Endothelial cell of umbilical vein (primary cell): Measurements from ENCODE around the gene SLC34A1. TPM values are rescaled to one million over a fixed set of nuclear protein-coding genes. Genes with fewer than 3 reads are reported as not detected.

Source experiments
- BruUV-seq: library from RNA; stranded (reverse); fragments of 400-500 nt; replicated peaks from 2 replicates; lab custom pipeline; 2021; lab: Mats Ljungman, UMichigan
- CTCF ChIA-PET: fragments of 300-600, 350-600 bp; sonication (Branson Sonifier 250); formaldehyde crosslinking; loops from one replicate; lab custom pipeline; 2021; ENCODE audit warnings: antibody characterized with exemption, inconsistent platforms; lab: Charles Lee
- POLR2A ChIA-PET: fragments of 300-600, 350-600 bp; sonication (Branson Sonifier 250); formaldehyde crosslinking; loops from one replicate; lab custom pipeline; 2021; ENCODE audit warnings: antibody characterized with exemption, inconsistent platforms; lab: Charles Lee
- DNase-seq: peaks from one replicate; pipeline ENCODE4 v3.0.0-alpha.2; 2011; ENCODE audit warnings: low read depth, low spot score
- FAIRE-seq: peaks from 2 replicates; lab custom pipeline; 2011; peaks lifted over from hg19 to GRCh38; lab: Jason Lieb, UNC
- H2AFZ ChIP-seq: 2 replicates; pipeline ENCODE4 v1.6.0; 2012; ENCODE audit warnings: low read depth, low read length, control low read depth, inconsistent platforms
- H3K27ac ChIP-seq: 2 replicates; pipeline ENCODE4 v1.5.1; 2011; ENCODE audit warnings: low read depth, mild to moderate bottlenecking, control low read depth, low read length, moderate library complexity; ENCODE audit not compliant: insufficient read depth
- H3K27me3 ChIP-seq, 2 experiments: 2 replicates each; pipeline versions ENCODE4 v1.6.0 to v1.6.1; 2011; ENCODE audit warnings: low read length in 2 of 2, mixed read lengths in 1 of 2; ENCODE audit not compliant: control insufficient read depth in 2 of 2, insufficient read depth in 2 of 2
- H3K36me3 ChIP-seq, 2 experiments: 2 replicates in 1 of 2; 3 replicates in 1 of 2; pipeline ENCODE4 v1.5.1; 2011; ENCODE audit warnings: low read length in 2 of 2, mild to moderate bottlenecking in 1 of 2, moderate library complexity in 1 of 2; ENCODE audit not compliant: control insufficient read depth in 2 of 2, insufficient read depth in 2 of 2; ENCODE audit errors: extremely low read depth in 1 of 2
- H3K4me1 ChIP-seq: 3 replicates; pipeline ENCODE4 v1.5.1; 2011; ENCODE audit warnings: mild to moderate bottlenecking, low read length; ENCODE audit not compliant: control insufficient read depth, insufficient read depth; ENCODE audit errors: extremely low read depth
- H3K4me2 ChIP-seq: 2 replicates; pipeline ENCODE4 v1.6.1; 2011; ENCODE audit warnings: low read length, control low read depth, mixed read lengths; ENCODE audit not compliant: insufficient read depth
- H3K4me3 ChIP-seq, 3 experiments: fragments of 200-600 bp in 1 of 3; sonication (generic), shearing (Covaris generic) in 1 of 3; replicated peaks in 1 of 3; 2 replicates each; pipeline ENCODE4 v1.5.1; 2011 to 2016; ENCODE audit warnings: control low read depth in 3 of 3, low read length in 3 of 3, mild to moderate bottlenecking in 2 of 3, inconsistent platforms in 1 of 3, low read depth in 1 of 3, moderate library complexity in 1 of 3; ENCODE audit not compliant: insufficient read depth in 1 of 3
- H3K79me2 ChIP-seq: 2 replicates; pipeline ENCODE4 v1.6.0; 2012; ENCODE audit warnings: low read length, inconsistent platforms; ENCODE audit not compliant: control insufficient read depth, insufficient read depth
- H3K9ac ChIP-seq: replicated peaks from 2 replicates; pipeline ENCODE3; 2011; ENCODE audit warnings: low read length, control low read depth; ENCODE audit not compliant: insufficient read depth; ENCODE audit errors: extremely low read depth
- H3K9me1 ChIP-seq: replicated peaks from 3 replicates; pipeline ENCODE4 v1.6.0; 2011; ENCODE audit warnings: mild to moderate bottlenecking, low read length; ENCODE audit not compliant: control insufficient read depth, insufficient read depth; ENCODE audit errors: extremely low read depth
- H3K9me3 ChIP-seq: replicated peaks from 2 replicates; pipeline ENCODE4 v1.5.1; 2012; ENCODE audit warnings: low read length, inconsistent platforms; ENCODE audit not compliant: control insufficient read depth, insufficient read depth
- H4K20me1 ChIP-seq: replicated peaks from 2 replicates; pipeline ENCODE3; 2011; ENCODE audit warnings: mild to moderate bottlenecking, low read length; ENCODE audit not compliant: control insufficient read depth, insufficient read depth; ENCODE audit errors: extremely low read depth
- EZH2 ChIP-seq: IDR thresholded peaks from 2 replicates; pipeline ENCODE4 v1.6.1; 2012; ENCODE audit warnings: borderline replicate concordance, low read depth, mild to moderate bottlenecking, moderate library complexity, low read length, inconsistent platforms; ENCODE audit not compliant: severe bottlenecking
- FOS ChIP-seq: IDR thresholded peaks from 2 replicates; pipeline ENCODE4 v1.6.1; 2011; ENCODE audit warnings: mild to moderate bottlenecking, low read length, moderate library complexity, borderline replicate concordance; ENCODE audit not compliant: insufficient read depth
- GATA2 ChIP-seq: IDR thresholded peaks from 2 replicates; pipeline ENCODE4 v1.7.0; 2011; ENCODE audit warnings: low read depth, mild to moderate bottlenecking, moderate library complexity, mixed read lengths, low read length; ENCODE audit not compliant: insufficient read length, insufficient read depth
- JUN ChIP-seq: IDR thresholded peaks from 2 replicates; pipeline ENCODE4 v1.6.1; 2011; ENCODE audit warnings: borderline replicate concordance, low read depth; ENCODE audit not compliant: insufficient read length, insufficient read depth
- MAX ChIP-seq: IDR thresholded peaks from 2 replicates; pipeline ENCODE4 v1.6.1; 2011; ENCODE audit not compliant: insufficient read depth, insufficient read length
- POLR2A ChIP-seq: IDR thresholded peaks from 2 replicates; pipeline ENCODE4 v1.6.1; 2012; ENCODE audit warnings: low read depth, mild to moderate bottlenecking, control low read depth, low read length
- POLR2AphosphoS5 ChIP-seq: IDR thresholded peaks from 2 replicates; pipeline ENCODE4 v1.6.1; 2012; ENCODE audit warnings: low read depth, mild to moderate bottlenecking, control low read depth, low read length, moderate library complexity; ENCODE audit not compliant: insufficient read depth
- dilution Hi-C: fragments of 300-500 bp; cut with MboI; formaldehyde crosslinking; loops from one replicate; pipeline ENCODE4 v1.15.0; 2019; ENCODE audit warnings: low sequenced_read_pairs; ENCODE audit not compliant: extremely low pct_ligation_motif_present
- intact Hi-C: fragments of 100-400 bp; cut with micrococcal nuclease; formaldehyde crosslinking; loops from one replicate; pipeline ENCODE4 v1.10.0; 2022
- polyA plus RNA-seq, 4 experiments: library from polyadenylated mRNA; depleted of rRNA in 3 of 4; stranded (reverse) in 3 of 4; unstranded in 1 of 4; fragments of >200 nt; gene quantifications; 2 replicates each; pipeline versions ENCODE4 v1.2.1 to v1.2.3, GENCODE V29; 2011 to 2012; ENCODE audit warnings: missing spikeins in 1 of 4
- total RNA-seq: library from RNA; stranded (reverse); gene quantifications from 2 replicates; pipeline ENCODE4 v1.2.3, GENCODE V29; 2021
- TF ChIP-seq, protein P1 (sequence below), 2 donors: IDR thresholded peaks; 1 replicate in 1 of 2; 2 replicates in 1 of 2; pipeline ENCODE4 v1.5.1; 2011; ENCODE audit warnings: low read length in 2 of 2, mild to moderate bottlenecking in 2 of 2, moderate library complexity in 2 of 2, control low read depth in 1 of 2, inconsistent platforms in 1 of 2, low read depth in 1 of 2; ENCODE audit not compliant: insufficient read depth in 1 of 2; ENCODE audit errors: extremely low read depth in 1 of 2

Gene SLC34A1
- total and polyA plus RNA-seq, 2 donors (not counting 3 experiments of a cell fraction or from before 2014, with no cell fraction given) = not detected

GRCh38 chr5:177365845-177366527 is 18.2 kb upstream of the SLC34A1 start:
- Histone ChIP-seq H3K4me2 (no peak overlapping the region), H3K9me1 (no peaks in the 10 kb centered on the region), H3K4me3 (no peak overlapping the region), H2AFZ (peak overlapping the region; percentile 94), H3K27ac (no peak overlapping the region), H3K79me2 (no peaks in the 10 kb centered on the region), H3K36me3 (no peaks in the 10 kb centered on the region), H3K9me3 (no peaks in the 10 kb centered on the region), H4K20me1 (no peaks in the 10 kb centered on the region), H3K9ac (peak overlapping the region; percentile 78), H3K4me1 (peaks cover 16% of the 10 kb centered on the region), H3K27me3 (no peaks in the 10 kb centered on the region)
- no peak for FAIRE-seq
- intact Hi-C loops = loop anchor here (5.0 kb wide), 1 partner anchor 54 kb away; the partner anchor contains the start of gene MXD3
- no peak for DNase-seq
- ChIA-PET CTCF (interaction anchor here (0.8 to 3.9 kb wide), 8 partner anchors 13 to 131 kb away, joined by 3 to 16 read pairs (median 5); partner anchors contain the start of genes LMAN2, PDLIM7 and PRR7), POLR2A (interaction anchor here (1.3 kb wide), 1 partner anchor 132 kb away, joined by 3 read pairs; the partner anchor contains the start of gene PDLIM7)
- dilution Hi-C loops = no loop called here
- BruUV-seq = no TSS peak
- TF ChIP-seq, protein P1, sequence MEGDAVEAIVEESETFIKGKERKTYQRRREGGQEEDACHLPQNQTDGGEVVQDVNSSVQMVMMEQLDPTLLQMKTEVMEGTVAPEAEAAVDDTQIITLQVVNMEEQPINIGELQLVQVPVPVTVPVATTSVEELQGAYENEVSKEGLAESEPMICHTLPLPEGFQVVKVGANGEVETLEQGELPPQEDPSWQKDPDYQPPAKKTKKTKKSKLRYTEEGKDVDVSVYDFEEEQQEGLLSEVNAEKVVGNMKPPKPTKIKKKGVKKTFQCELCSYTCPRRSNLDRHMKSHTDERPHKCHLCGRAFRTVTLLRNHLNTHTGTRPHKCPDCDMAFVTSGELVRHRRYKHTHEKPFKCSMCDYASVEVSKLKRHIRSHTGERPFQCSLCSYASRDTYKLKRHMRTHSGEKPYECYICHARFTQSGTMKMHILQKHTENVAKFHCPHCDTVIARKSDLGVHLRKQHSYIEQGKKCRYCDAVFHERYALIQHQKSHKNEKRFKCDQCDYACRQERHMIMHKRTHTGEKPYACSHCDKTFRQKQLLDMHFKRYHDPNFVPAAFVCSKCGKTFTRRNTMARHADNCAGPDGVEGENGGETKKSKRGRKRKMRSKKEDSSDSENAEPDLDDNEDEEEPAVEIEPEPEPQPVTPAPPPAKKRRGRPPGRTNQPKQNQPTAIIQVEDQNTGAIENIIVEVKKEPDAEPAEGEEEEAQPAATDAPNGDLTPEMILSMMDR (IDR thresholded peaks at IDR 0.05; ENCODE audit: extremely low read depth in 1 of 2, insufficient read depth in 1 of 2, low read depth in 1 of 2, low read length in 2 of 2) = no peak
- no peak for TF ChIP-seq JUN
- TF ChIP-seq POLR2AphosphoS5 = no peak
- TF ChIP-seq MAX = no peak
- no peak for TF ChIP-seq GATA2
- TF ChIP-seq POLR2A = no peak
- no peak for TF ChIP-seq EZH2
- TF ChIP-seq FOS = no peak
